Testis (tissue), 3 donors: ENCODE results near the gene SP140. TPM values are rescaled to one million over a fixed set of nuclear protein-coding genes. Genes with fewer than 3 reads are reported as not detected.
"Not testable (repeated sequence)": the region's sequence is repeated elsewhere in the genome, so short reads cannot be mapped to it uniquely, and the experiment has no call there.

ENCODE experiments used
- DNase-seq: peaks from one replicate; pipeline ENCODE4 v3.0.0-alpha.2; 2019
- H3K27ac ChIP-seq, 2 donors: fragments of 200-600 bp; sonication (generic); one replicate each; pipeline ENCODE4 v1.5.1; 2019
- H3K27me3 ChIP-seq: fragments of 200-600 bp; sonication (generic); one replicate; pipeline ENCODE4 v1.5.1; 2019
- H3K36me3 ChIP-seq: fragments of 200-600 bp; sonication (generic); one replicate; pipeline ENCODE4 v1.5.1; 2017; ENCODE audit warnings: low read depth; ENCODE audit errors: missing control alignments
- H3K4me1 ChIP-seq: fragments of 200-600 bp; sonication (generic); one replicate; pipeline ENCODE4 v1.5.1; 2019
- H3K4me3 ChIP-seq, 2 donors: fragments of 200-600 bp; sonication (generic); one replicate each; pipeline ENCODE4 v1.5.1; 2017 to 2019
- H3K9me3 ChIP-seq: fragments of 200-600 bp; sonication (generic); one replicate; pipeline ENCODE4 v1.5.1; 2017
- POLR2A ChIP-seq: fragments of 450-650 bp; IDR thresholded peaks from one replicate; pipeline ENCODE4 v1.6.1; 2017; ENCODE audit warnings: antibody characterized with exemption, mild to moderate bottlenecking, moderate library complexity
- WGBS, 2 donors: methylation state at CpG; one replicate each; pipeline ENCODE4 v1.1.5; 2018; 5-methylcytosine and 5-hydroxymethylcytosine counted together
- intact Hi-C: fragments of 100-400 bp; cut with DNase I; formaldehyde crosslinking; loops from one replicate; pipeline ENCODE4 v1.15.1; 2023; ENCODE audit warnings: low total_unique reads
- polyA plus RNA-seq: library from polyadenylated mRNA; stranded (reverse); fragments of 350-450 nt; fragmentation: Illumina TruSeq; extraction: RNeasy Lipid Tissue Mini Kit (QIAGEN cat#74804); gene quantifications from one replicate; pipeline ENCODE4 v1.2.3, GENCODE V29; 2014; ENCODE audit warnings: low read depth, low replicate concordance; ENCODE audit not compliant: insufficient read depth
- total RNA-seq, 2 donors: library from RNA; depleted of rRNA; stranded (reverse); fragments of >200 nt; gene quantifications; one replicate each; pipeline ENCODE4 v1.2.3, GENCODE V29; 2016
- TF ChIP-seq, protein P1 (sequence below), 3 experiments: fragments of 450-650 bp in 2 of 3; fragments of 200-600 bp in 1 of 3; sonication (generic) in 1 of 3; IDR thresholded peaks; one replicate each; pipeline ENCODE4 v1.5.1; 2016 to 2019; ENCODE audit warnings: antibody characterized with exemption in 3 of 3, mild to moderate bottlenecking in 2 of 3, moderate library complexity in 1 of 3

SP140 gene
- total and polyA plus RNA-seq, 3 donors from 2014 or later = 2.0 to 7.2 (median 4.8) TPM

DNA sequence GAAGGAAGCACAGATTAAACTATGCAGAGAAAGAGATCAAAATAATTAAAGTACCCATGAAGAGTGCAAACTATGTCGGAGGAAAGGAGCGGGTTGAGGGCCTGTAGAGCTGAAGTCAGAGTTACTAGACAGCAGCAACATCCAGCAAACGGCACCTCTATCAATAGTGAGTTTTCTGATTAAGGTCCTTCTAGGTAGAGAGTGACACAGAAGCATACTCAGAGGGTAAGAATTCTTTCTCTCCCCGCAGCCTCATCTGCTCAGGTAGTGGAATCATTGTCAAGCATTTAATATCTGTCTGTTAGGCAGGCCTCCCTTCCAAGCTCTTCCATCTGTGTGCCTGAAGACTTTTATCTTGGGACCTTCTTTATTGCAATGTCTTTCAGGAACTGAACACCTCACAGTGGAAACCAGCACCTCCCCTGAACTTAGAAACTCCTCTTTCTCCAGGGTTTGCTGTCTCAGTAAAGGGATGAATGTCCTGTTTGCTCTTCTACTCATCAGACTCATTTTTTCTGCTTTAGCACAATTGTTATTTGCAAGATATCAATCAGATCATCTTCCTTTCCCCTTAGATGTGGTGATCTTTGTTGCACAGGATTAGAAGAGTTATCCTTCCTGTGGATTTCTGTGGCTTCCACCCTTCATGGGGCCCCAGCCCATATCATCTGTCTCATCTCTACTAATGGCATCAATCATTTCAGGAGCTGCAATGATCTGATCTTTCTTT, 28.8 kb downstream of the SP140 start:
- intact Hi-C loops = no loop called here
- no peak for DNase-seq
- no peak overlapping the region for H3K4me3 ChIP-seq
- WGBS, 2 donors = 77 to 79% methylated on average over 4 of the region's 4 CpGs
- H3K27me3 ChIP-seq = no peaks in the 10 kb centered on the region
- no peaks in the 10 kb centered on the region for H3K36me3 ChIP-seq
- no peaks in the 10 kb centered on the region for H3K4me1 ChIP-seq
- H3K27ac ChIP-seq = no peak overlapping the region
- no peaks in the 10 kb centered on the region for H3K9me3 ChIP-seq
- TF ChIP-seq, protein P1, sequence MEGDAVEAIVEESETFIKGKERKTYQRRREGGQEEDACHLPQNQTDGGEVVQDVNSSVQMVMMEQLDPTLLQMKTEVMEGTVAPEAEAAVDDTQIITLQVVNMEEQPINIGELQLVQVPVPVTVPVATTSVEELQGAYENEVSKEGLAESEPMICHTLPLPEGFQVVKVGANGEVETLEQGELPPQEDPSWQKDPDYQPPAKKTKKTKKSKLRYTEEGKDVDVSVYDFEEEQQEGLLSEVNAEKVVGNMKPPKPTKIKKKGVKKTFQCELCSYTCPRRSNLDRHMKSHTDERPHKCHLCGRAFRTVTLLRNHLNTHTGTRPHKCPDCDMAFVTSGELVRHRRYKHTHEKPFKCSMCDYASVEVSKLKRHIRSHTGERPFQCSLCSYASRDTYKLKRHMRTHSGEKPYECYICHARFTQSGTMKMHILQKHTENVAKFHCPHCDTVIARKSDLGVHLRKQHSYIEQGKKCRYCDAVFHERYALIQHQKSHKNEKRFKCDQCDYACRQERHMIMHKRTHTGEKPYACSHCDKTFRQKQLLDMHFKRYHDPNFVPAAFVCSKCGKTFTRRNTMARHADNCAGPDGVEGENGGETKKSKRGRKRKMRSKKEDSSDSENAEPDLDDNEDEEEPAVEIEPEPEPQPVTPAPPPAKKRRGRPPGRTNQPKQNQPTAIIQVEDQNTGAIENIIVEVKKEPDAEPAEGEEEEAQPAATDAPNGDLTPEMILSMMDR (IDR thresholded peaks at IDR 0.05) = no peak

DNA sequence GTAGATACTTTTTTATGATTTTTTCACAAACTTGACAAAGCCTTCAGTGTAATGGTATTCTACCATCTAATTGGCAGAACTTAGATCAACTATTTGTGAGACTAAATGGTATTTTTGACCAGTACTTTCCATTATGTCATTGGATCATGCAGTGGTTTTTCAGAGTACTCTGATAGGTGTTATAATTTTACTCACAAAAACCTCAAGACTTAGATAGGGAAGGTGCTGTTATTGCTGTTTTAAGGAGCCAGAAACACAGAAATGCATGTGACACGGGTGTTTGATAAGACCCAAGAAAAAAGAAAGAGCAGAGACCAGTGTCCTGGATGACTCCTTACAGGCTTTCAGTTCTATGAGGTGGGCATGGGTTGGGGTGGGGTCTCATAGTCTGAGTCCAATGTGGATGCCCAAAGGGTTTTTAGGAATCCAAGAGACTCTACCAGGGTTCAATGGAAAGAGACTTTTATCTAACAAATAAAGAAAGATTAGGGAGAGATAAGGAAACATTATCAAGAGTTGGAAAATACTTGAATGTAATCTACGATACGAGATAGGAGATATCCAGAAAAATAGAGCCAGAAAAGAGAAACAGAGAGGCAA, 31.3 kb downstream of the SP140 start:
- intact Hi-C loops = no loop called here
- 79 to 83% methylated on average over 3 of the region's 3 CpGs for WGBS, 2 donors
- H3K4me1 ChIP-seq = no peaks in the 10 kb centered on the region
- TF ChIP-seq POLR2A = no peak
- no peaks in the 10 kb centered on the region for H3K9me3 ChIP-seq
- H3K36me3 ChIP-seq = no peaks in the 10 kb centered on the region
- no peak overlapping the region for H3K4me3 ChIP-seq
- no peak for DNase-seq
- no peaks in the 10 kb centered on the region for H3K27me3 ChIP-seq
- H3K27ac ChIP-seq = no peak overlapping the region

DNA sequence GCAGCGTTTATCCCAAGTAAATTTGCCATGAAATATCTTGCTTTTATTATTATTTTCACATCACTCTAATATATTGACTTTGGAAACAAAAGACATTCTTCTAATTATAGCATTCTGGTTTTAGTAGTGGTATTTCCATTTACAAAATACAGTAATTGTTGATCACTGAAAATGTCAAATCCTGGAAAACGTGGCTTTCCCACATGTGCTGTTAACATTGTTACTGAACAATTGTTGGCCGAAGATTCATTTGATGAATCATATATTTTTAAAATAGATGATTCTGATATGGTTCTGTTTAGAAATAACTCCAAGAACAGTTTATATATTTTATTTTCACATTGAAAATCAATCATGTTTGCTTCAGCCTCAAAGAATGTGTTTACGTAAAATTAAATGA, 32.9 kb downstream of the SP140 start:
- Histone ChIP-seq H3K36me3 (no peaks in the 10 kb centered on the region), H3K4me1 (no peaks in the 10 kb centered on the region), H3K27me3 (no peaks in the 10 kb centered on the region), H3K9me3 (no peaks in the 10 kb centered on the region), H3K27ac (no peak overlapping the region), H3K4me3 (no peak overlapping the region)
- TF ChIP-seq, protein P1 (IDR thresholded peaks at IDR 0.05) = no peak
- no peak for TF ChIP-seq POLR2A
- no peak for DNase-seq
- intact Hi-C loops = no loop called here
- 72 to 80% methylated on average over 4 of the region's 4 CpGs for WGBS, 2 donors

DNA sequence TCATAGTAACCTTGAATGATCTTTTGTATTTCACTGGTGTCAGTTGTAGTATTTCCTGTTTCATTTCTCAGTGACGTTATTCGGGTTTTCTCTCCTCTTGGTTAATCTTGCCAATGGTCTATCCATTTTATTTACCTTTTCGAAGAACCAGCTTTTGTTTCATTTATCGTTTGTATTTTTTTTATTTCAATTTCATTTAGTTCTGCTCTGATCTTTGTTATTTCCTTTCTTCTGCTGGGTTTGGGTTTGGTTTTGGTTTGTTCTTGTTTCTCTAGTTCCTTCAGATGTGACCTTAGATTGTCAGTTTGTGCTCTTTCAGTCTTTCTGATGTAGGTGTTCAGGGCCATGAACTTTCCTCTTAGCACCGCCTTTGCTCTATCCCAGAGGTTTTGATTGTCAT, 36.7 kb downstream of the SP140 start:
- TF ChIP-seq, protein P1 (IDR thresholded peaks at IDR 0.05) = no peak
- TF ChIP-seq POLR2A = no peak
- intact Hi-C loops = no loop called here
- 90 to 92% methylated on average over 5 of the region's 5 CpGs for WGBS, 2 donors

DNA sequence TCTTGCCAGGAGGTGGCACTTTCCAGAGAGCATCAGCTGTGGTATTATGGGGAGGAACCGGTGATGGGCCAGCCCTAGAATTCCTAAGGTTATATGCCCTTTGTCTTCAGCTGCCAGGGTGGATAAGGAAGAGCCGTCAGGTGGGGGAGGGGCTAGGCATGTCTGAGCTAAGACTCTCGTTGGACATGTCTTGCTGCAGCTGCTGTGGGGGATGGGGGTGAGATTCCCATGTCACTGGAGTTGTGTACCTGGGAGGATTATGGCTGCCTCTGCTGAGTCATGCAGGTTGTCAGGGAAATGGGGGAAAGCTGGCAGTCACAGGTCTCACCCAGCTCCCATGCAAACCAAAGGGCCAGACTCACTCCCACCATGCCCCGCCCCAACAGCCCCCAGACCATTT, 39.4 kb downstream of the SP140 start:
- H3K27me3 ChIP-seq, H3K36me3 ChIP-seq, intact Hi-C loops, H3K9me3 ChIP-seq, DNase-seq, H3K27ac ChIP-seq, H3K4me1 ChIP-seq, H3K4me3 ChIP-seq: not testable (repeated sequence)
- 64 to 66% methylated on average over 3 to 4 of the region's 4 CpGs for WGBS, 2 donors

More for the DNA sequence above, 36.7 kb downstream of the SP140 start:
- H3K27me3 ChIP-seq = no peaks in the 10 kb centered on the region
- H3K9me3 ChIP-seq = no peaks in the 10 kb centered on the region
- DNase-seq = no peak
- no peaks in the 10 kb centered on the region for H3K36me3 ChIP-seq
- H3K4me1 ChIP-seq = no peaks in the 10 kb centered on the region
- no peak overlapping the region for H3K4me3 ChIP-seq
- H3K27ac ChIP-seq = no peak overlapping the region

DNA sequence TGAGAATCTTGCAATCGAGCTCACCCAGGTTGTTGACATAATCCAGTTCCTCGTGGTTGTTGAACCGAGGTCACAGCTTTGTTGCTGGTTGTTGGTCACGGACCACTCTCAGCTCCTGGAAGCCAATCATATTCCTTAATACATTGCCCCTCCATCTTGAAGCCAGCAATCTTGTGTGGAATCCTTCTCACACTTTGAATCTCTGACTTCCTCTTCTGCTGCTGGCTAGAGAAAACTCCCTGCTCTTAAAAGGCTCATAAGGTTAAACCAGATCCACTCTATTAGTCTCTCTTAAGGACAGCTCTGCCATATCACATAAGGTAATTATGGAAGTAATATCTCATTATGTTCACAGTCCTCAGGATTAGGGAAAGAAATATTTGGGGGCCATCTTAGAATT, 41.1 kb downstream of the SP140 start:
- no peak for DNase-seq
- no peak overlapping the region for H3K4me3 ChIP-seq
- H3K9me3 ChIP-seq = no peaks in the 10 kb centered on the region
- H3K27ac ChIP-seq = no peak overlapping the region
- WGBS, 2 donors = 74 to 86% methylated on average over 4 of the region's 4 CpGs
- TF ChIP-seq POLR2A = no peak
- TF ChIP-seq, protein P1 (IDR thresholded peaks at IDR 0.05) = no peak
- no peaks in the 10 kb centered on the region for H3K27me3 ChIP-seq
- H3K36me3 ChIP-seq = no peaks in the 10 kb centered on the region
- H3K4me1 ChIP-seq = no peaks in the 10 kb centered on the region
- intact Hi-C loops = no loop called here
